SK-N-SH (cell line): ENCODE data around the gene ITGA2B. TPM values are rescaled to one million over a fixed set of nuclear protein-coding genes. Genes with fewer than 3 reads are reported as not detected.

Source experiments
- CTCF ChIA-PET: fragments of 300-600, 350-600 bp; formaldehyde crosslinking; extraction: SDS; loops from one replicate; lab custom pipeline; 2021; lab: Yijun Ruan, JAX
- POLR2A ChIA-PET: fragments of 350-600 bp; sonication (Branson Sonifier 250); formaldehyde crosslinking; extraction: SDS; loops from one replicate; lab custom pipeline; 2020; ENCODE audit warnings: antibody characterized with exemption, inconsistent platforms; lab: Yijun Ruan, JAX
- DNase-seq: peaks from one replicate; pipeline ENCODE4 v3.0.0; 2012
- H2AFZ ChIP-seq: fragments of 200-600 bp; sonication (generic); 2 replicates; pipeline ENCODE4 v1.8.1; 2016; ENCODE audit warnings: antibody characterized with exemption, mild to moderate bottlenecking, low read depth
- H3F3A ChIP-seq: fragments of 200-600 bp; sonication (generic); replicated peaks from 2 replicates; pipeline ENCODE3; 2016; ENCODE audit warnings: antibody characterized with exemption, mild to moderate bottlenecking; ENCODE audit not compliant: insufficient read depth
- H3K27ac ChIP-seq, 2 experiments: fragments of 200-500 bp in 1 of 2; fragments of 200-600 bp in 1 of 2; sonication (Bioruptor generic) in 1 of 2; sonication (generic), shearing (Covaris generic) in 1 of 2; 2 replicates each; pipeline versions ENCODE4 v1.5.1 to v1.6.1; 2014 to 2016; ENCODE audit warnings: low read depth in 2 of 2, inconsistent platforms in 1 of 2, low read length in 1 of 2, mild to moderate bottlenecking in 1 of 2, mixed read lengths in 1 of 2
- H3K27me3 ChIP-seq: fragments of 200-600 bp; sonication (generic), shearing (Covaris generic); 2 replicates; pipeline ENCODE4 v1.6.1; 2016; ENCODE audit warnings: mixed run types; ENCODE audit not compliant: insufficient read depth
- H3K36me3 ChIP-seq, 2 experiments: fragments of 200-500 bp in 1 of 2; fragments of 200-600 bp in 1 of 2; sonication (Bioruptor generic) in 1 of 2; sonication (generic) in 1 of 2; replicated peaks in 1 of 2; 2 replicates each; pipeline versions ENCODE3 to v1.5.1; 2014 to 2016; ENCODE audit warnings: low read length in 1 of 2, mild to moderate bottlenecking in 1 of 2; ENCODE audit not compliant: insufficient read depth in 2 of 2, control insufficient read depth in 1 of 2
- H3K4me1 ChIP-seq, 2 experiments: fragments of 200-500 bp in 1 of 2; fragments of 200-600 bp in 1 of 2; sonication (Bioruptor generic) in 1 of 2; sonication (generic), shearing (Covaris generic) in 1 of 2; 2 replicates each; pipeline versions ENCODE4 v1.5.1 to v1.6.1; 2014 to 2016; ENCODE audit warnings: low read depth in 1 of 2, low read length in 1 of 2, mixed run types in 1 of 2; ENCODE audit not compliant: insufficient read depth in 2 of 2, control insufficient read depth in 1 of 2
- H3K4me2 ChIP-seq: fragments of 200-600 bp; sonication (generic), shearing (Covaris generic); 2 replicates; pipeline ENCODE4 v1.6.1; 2017; ENCODE audit warnings: mixed run types
- H3K4me3 ChIP-seq, 2 experiments: fragments of 200-500 bp in 1 of 2; fragments of 200-600 bp in 1 of 2; sonication (Bioruptor generic) in 1 of 2; sonication (generic), shearing (Covaris generic) in 1 of 2; 2 replicates each; pipeline versions ENCODE4 v1.5.1 to v1.8.1; 2014 to 2016; ENCODE audit warnings: low read depth in 2 of 2, inconsistent platforms in 1 of 2, low read length in 1 of 2, mild to moderate bottlenecking in 1 of 2, mixed read lengths in 1 of 2, moderate library complexity in 1 of 2
- H3K79me2 ChIP-seq: fragments of 200-600 bp; sonication (generic); 2 replicates; pipeline ENCODE4 v1.8.1; 2017; ENCODE audit warnings: mild to moderate bottlenecking; ENCODE audit not compliant: insufficient read depth
- H3K9ac ChIP-seq: fragments of 200-600 bp; sonication (generic); 2 replicates; pipeline ENCODE4 v1.6.1; 2017; ENCODE audit warnings: mixed run types
- H3K9me2 ChIP-seq: fragments of 200-600 bp; sonication (generic); 2 replicates; pipeline ENCODE4 v1.6.1; 2017; ENCODE audit warnings: mixed run types
- H3K9me3 ChIP-seq: fragments of 200-600 bp; sonication (generic); 2 replicates; pipeline ENCODE4 v1.6.1; 2017; ENCODE audit warnings: mixed run types, mild to moderate bottlenecking, moderate library complexity
- H4K20me1 ChIP-seq: fragments of 200-600 bp; sonication (generic); 2 replicates; pipeline ENCODE4 v1.6.1; 2017; ENCODE audit warnings: mild to moderate bottlenecking, mixed run types; ENCODE audit not compliant: insufficient read depth
- CHD2 ChIP-seq: fragments of 150-350 bp; IDR thresholded peaks from 2 replicates; pipeline ENCODE4 v1.6.1; 2018; ENCODE audit warnings: low read length; ENCODE audit not compliant: partially characterized antibody
- ELF1 ChIP-seq: IDR thresholded peaks from 2 replicates; pipeline ENCODE4 v1.4.0; 2012
- EZH2phosphoT487 ChIP-seq: fragments of 200-600 bp; sonication (generic); IDR thresholded peaks from 2 replicates; pipeline ENCODE4 v1.6.1; 2017; ENCODE audit warnings: low read depth, mixed run types, mild to moderate bottlenecking, antibody characterized with exemption, moderate library complexity, borderline replicate concordance
- FOSL2 ChIP-seq: IDR thresholded peaks from 2 replicates; pipeline ENCODE4 v1.4.0; 2012; ENCODE audit warnings: low read depth, mild to moderate bottlenecking, moderate library complexity, borderline replicate concordance
- FOXJ3 ChIP-seq: sonication (generic); formaldehyde crosslinking; IDR thresholded peaks from 2 replicates; pipeline ENCODE4 v1.5.1; 2020; ENCODE audit warnings: mild to moderate bottlenecking, missing genetic modification reagents
- FOXM1 ChIP-seq: IDR thresholded peaks from 2 replicates; pipeline ENCODE4 v1.4.0; 2012; ENCODE audit warnings: low read depth, mild to moderate bottlenecking
- GABPA ChIP-seq: IDR thresholded peaks from 2 replicates; pipeline ENCODE4 v1.4.0; 2012; ENCODE audit warnings: low read depth, mild to moderate bottlenecking
- MXI1 ChIP-seq: IDR thresholded peaks from 2 replicates; pipeline ENCODE4 v1.6.1; 2012; ENCODE audit warnings: mild to moderate bottlenecking, low read depth, low read length, improper control_type of control experiment
- POLR2AphosphoS5 ChIP-seq: IDR thresholded peaks from 2 replicates; pipeline ENCODE4 v1.6.1; 2012; ENCODE audit warnings: low read depth, low read length
- RCOR1 ChIP-seq: fragments of 150-350 bp; IDR thresholded peaks from 2 replicates; pipeline ENCODE4 v1.6.1; 2017; ENCODE audit warnings: antibody characterized with exemption, low read length
- RXRA ChIP-seq: IDR thresholded peaks from 2 replicates; pipeline ENCODE4 v1.4.0; 2012; ENCODE audit warnings: low read depth, mild to moderate bottlenecking, borderline replicate concordance
- SIN3A ChIP-seq: IDR thresholded peaks from 2 replicates; pipeline ENCODE4 v1.6.1; 2012; ENCODE audit warnings: low read depth, mild to moderate bottlenecking, low read length, moderate library complexity, borderline replicate concordance
- SMC3 ChIP-seq: IDR thresholded peaks from 2 replicates; pipeline ENCODE4 v1.6.1; 2012; ENCODE audit warnings: low read depth, low read length, improper control_type of control experiment
- TAF1 ChIP-seq: IDR thresholded peaks from 2 replicates; pipeline ENCODE4 v1.6.1; 2012; ENCODE audit warnings: low read depth, mild to moderate bottlenecking, low read length, moderate library complexity, borderline replicate concordance
- TEAD4 ChIP-seq: IDR thresholded peaks from 2 replicates; pipeline ENCODE4 v1.4.0; 2012; ENCODE audit warnings: mild to moderate bottlenecking, borderline replicate concordance; ENCODE audit not compliant: insufficient read depth
- YY1 ChIP-seq: IDR thresholded peaks from 2 replicates; pipeline ENCODE4 v1.4.0; 2012; ENCODE audit warnings: low read depth, mild to moderate bottlenecking
- WGBS: methylation state at CpG from one replicate; pipeline ENCODE4 v1.1.6; 2017; ENCODE audit warnings: low lambda C conversion rate; 5-methylcytosine and 5-hydroxymethylcytosine counted together
- polyA plus RNA-seq, 3 experiments: library from polyadenylated mRNA; depleted of rRNA; stranded (reverse); fragments of >200 nt; gene quantifications; 2 replicates each; pipeline ENCODE4 v1.2.3, GENCODE V29; 2012
- TF ChIP-seq, protein P1 (sequence below): IDR thresholded peaks from 2 replicates; pipeline ENCODE4 v1.6.1; 2012; ENCODE audit warnings: mild to moderate bottlenecking, low read depth, low read length, moderate library complexity
- TF ChIP-seq, protein P2 (sequence below): IDR thresholded peaks from 2 replicates; pipeline ENCODE4 v1.4.0; 2012; ENCODE audit warnings: low read depth, borderline replicate concordance

ITGA2B gene
- polyA plus RNA-seq, 1 of the 3 experiments (the other 2 are of a cell fraction), result 1.3 TPM

DNA sequence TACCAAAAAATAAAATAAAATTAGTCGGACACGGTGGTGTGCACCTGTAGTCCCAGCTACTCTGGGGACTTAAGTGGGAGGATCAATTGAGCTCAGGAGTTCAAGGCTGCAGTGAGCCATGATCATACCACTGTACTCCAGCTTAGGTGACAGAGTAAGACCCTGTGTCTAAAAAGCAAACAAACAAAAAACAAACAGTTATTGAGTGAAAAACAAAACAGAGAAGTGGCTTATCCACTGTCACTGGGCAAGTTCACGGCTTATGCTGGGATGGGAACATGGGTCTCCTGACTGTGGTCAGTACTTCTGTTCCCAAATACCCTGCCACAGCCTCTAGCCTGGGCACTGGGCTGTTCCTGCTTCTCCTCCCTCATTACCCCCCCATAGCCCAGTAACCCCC is 53.9 kb downstream of the ITGA2B start:
- POLR2A ChIA-PET, result interaction anchor here (1.2 kb wide), 1 partner anchor 9 kb away, joined by 3 read pairs; no protein-coding TSS in a partner anchor

DNA sequence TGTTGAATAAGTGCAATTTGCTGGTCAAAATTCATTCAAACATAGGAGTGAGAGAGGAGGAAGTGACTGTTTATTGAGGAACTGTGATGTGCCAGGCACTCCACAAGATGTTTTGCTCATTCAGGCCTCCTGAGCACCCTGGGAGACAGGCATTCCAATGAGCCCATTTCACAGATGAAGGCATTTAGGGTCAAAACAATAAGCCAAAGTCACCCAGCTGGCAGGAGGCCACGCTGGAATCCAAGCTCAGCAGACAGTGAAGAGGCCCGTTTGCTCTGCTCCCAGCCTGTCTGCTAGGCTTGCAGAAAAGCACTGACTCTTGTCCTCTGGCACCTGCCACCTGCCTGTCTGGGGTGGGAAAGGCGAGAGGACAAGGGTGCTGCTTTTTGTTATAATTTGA is 54.7 kb downstream of the ITGA2B start:
- WGBS, result 68% methylated on average over 3 of the region's 3 CpGs
- Histone ChIP-seq H3K4me3 (no peak overlapping the region), H3K9me2 (no peaks in the 10 kb centered on the region), H4K20me1 (no peaks in the 10 kb centered on the region), H3K27me3 (no peaks in the 10 kb centered on the region), H3K79me2 (no peaks in the 10 kb centered on the region), H3K9ac (no peak overlapping the region), H3F3A (peaks cover 4% of the 10 kb centered on the region), H3K4me2 (no peak overlapping the region), H3K27ac (no peak overlapping the region), H3K36me3 (no peaks in the 10 kb centered on the region), H3K9me3 (no peaks in the 10 kb centered on the region), H3K4me1 (peaks cover 0 to 5% of the 10 kb centered on the region in 2 experiments; a peak in 1 of 4 replicates), H2AFZ (no peak overlapping the region)
- ChIA-PET POLR2A (no interaction called here), CTCF (interaction anchor here (1.0 to 5.2 kb wide), 3 partner anchors 10 to 16 kb away, joined by 3 to 53 read pairs (median 8); partner anchors contain the start of gene GRN)
- no peak for DNase-seq
- TF ChIP-seq ELF1 (no peak), POLR2AphosphoS5 (no peak), FOXJ3 (CRISPR knock-in tag) (no peak), SMC3 (no peak), FOXM1 (no peak), TEAD4 (no peak), RCOR1 (no peak), RXRA (no peak), YY1 (no peak), TAF1 (no peak)
- TF ChIP-seq, protein P1, sequence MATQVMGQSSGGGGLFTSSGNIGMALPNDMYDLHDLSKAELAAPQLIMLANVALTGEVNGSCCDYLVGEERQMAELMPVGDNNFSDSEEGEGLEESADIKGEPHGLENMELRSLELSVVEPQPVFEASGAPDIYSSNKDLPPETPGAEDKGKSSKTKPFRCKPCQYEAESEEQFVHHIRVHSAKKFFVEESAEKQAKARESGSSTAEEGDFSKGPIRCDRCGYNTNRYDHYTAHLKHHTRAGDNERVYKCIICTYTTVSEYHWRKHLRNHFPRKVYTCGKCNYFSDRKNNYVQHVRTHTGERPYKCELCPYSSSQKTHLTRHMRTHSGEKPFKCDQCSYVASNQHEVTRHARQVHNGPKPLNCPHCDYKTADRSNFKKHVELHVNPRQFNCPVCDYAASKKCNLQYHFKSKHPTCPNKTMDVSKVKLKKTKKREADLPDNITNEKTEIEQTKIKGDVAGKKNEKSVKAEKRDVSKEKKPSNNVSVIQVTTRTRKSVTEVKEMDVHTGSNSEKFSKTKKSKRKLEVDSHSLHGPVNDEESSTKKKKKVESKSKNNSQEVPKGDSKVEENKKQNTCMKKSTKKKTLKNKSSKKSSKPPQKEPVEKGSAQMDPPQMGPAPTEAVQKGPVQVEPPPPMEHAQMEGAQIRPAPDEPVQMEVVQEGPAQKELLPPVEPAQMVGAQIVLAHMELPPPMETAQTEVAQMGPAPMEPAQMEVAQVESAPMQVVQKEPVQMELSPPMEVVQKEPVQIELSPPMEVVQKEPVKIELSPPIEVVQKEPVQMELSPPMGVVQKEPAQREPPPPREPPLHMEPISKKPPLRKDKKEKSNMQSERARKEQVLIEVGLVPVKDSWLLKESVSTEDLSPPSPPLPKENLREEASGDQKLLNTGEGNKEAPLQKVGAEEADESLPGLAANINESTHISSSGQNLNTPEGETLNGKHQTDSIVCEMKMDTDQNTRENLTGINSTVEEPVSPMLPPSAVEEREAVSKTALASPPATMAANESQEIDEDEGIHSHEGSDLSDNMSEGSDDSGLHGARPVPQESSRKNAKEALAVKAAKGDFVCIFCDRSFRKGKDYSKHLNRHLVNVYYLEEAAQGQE, result no peak
- TF ChIP-seq, protein P2, sequence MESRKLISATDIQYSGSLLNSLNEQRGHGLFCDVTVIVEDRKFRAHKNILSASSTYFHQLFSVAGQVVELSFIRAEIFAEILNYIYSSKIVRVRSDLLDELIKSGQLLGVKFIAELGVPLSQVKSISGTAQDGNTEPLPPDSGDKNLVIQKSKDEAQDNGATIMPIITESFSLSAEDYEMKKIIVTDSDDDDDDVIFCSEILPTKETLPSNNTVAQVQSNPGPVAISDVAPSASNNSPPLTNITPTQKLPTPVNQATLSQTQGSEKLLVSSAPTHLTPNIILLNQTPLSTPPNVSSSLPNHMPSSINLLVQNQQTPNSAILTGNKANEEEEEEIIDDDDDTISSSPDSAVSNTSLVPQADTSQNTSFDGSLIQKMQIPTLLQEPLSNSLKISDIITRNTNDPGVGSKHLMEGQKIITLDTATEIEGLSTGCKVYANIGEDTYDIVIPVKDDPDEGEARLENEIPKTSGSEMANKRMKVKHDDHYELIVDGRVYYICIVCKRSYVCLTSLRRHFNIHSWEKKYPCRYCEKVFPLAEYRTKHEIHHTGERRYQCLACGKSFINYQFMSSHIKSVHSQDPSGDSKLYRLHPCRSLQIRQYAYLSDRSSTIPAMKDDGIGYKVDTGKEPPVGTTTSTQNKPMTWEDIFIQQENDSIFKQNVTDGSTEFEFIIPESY, result no peak

More for the DNA sequence above, 53.9 kb downstream of the ITGA2B start:
- DNase-seq, result no peak
- no peak overlapping the region for H3K4me3 ChIP-seq
- no peak overlapping the region for H3K27ac ChIP-seq
- no peaks in the 10 kb centered on the region for H4K20me1 ChIP-seq
- no peak overlapping the region for H2AFZ ChIP-seq
- 54% methylated on average over 3 of the region's 3 CpGs for WGBS
- H3K9me3 ChIP-seq, result no peaks in the 10 kb centered on the region
- no peaks in the 10 kb centered on the region for H3K9me2 ChIP-seq
- H3K4me2 ChIP-seq, result no peak overlapping the region
- H3K79me2 ChIP-seq, result no peaks in the 10 kb centered on the region
- H3K36me3 ChIP-seq, result no peaks in the 10 kb centered on the region
- no peaks in the 10 kb centered on the region for H3K27me3 ChIP-seq
- H3F3A ChIP-seq, result peaks cover 4% of the 10 kb centered on the region
- CTCF ChIA-PET, result interaction anchor here (0.6 to 1.0 kb wide), 4 partner anchors 10 to 28 kb away, joined by 3 to 5 read pairs (median 3); partner anchors contain the start of gene FAM171A2
- no peak overlapping the region for H3K9ac ChIP-seq
- peaks cover 0 to 5% of the 10 kb centered on the region in 2 experiments; a peak in 1 of 4 replicates for H3K4me1 ChIP-seq
- TF ChIP-seq, protein P1, result no peak
- TF ChIP-seq EZH2phosphoT487, result no peak
- no peak for TF ChIP-seq FOSL2
- TF ChIP-seq CHD2, result no peak
- no peak for TF ChIP-seq GABPA
- TF ChIP-seq SIN3A, result no peak
- TF ChIP-seq MXI1, result no peak
- TF ChIP-seq, all 33 proteins: peak for 0
